Sigmoid colon (tissue), 7 donors: ENCODE results near the gene LRRC45. TPM values are rescaled to one million over a fixed set of nuclear protein-coding genes. Genes with fewer than 3 reads are reported as not detected.

Experiments used
- DNase-seq: peaks from one replicate; pipeline ENCODE4 v3.0.0-alpha.2; 2019
- H3K27ac ChIP-seq, 4 donors: fragments of 200-600 bp; sonication (generic); one replicate each; pipeline ENCODE4 v1.5.1; 2016 to 2019; ENCODE audit warnings: mild to moderate bottlenecking in 1 of 4
- H3K27me3 ChIP-seq, 3 donors: fragments of 200-600 bp; sonication (generic); one replicate each; pipeline ENCODE4 v1.5.1; 2019; ENCODE audit warnings: mild to moderate bottlenecking in 1 of 3
- H3K36me3 ChIP-seq, 4 donors: fragments of 200-600 bp; sonication (generic); one replicate each; pipeline ENCODE4 v1.5.1; 2016 to 2019
- H3K4me1 ChIP-seq, 4 donors: fragments of 200-600 bp; sonication (generic); one replicate each; pipeline ENCODE4 v1.5.1; 2017 to 2019
- H3K4me3 ChIP-seq, 4 donors: fragments of 200-600 bp; sonication (generic); one replicate each; pipeline ENCODE4 v1.5.1; 2017 to 2019; ENCODE audit warnings: mild to moderate bottlenecking in 2 of 4, moderate library complexity in 1 of 4
- H3K9me3 ChIP-seq, 4 donors: fragments of 200-600 bp in 3 of 4; sonication (generic) in 3 of 4; one replicate each; pipeline versions ENCODE4 v1.5.1 to v1.6.1; 2013 to 2019
- EP300 ChIP-seq, 4 donors: sonication (generic); formaldehyde crosslinking; IDR thresholded peaks; one replicate each; pipeline ENCODE4 v1.6.1; 2017; ENCODE audit warnings: antibody characterized with exemption in 4 of 4
- POLR2A ChIP-seq, 2 donors: fragments of 450-650 bp; IDR thresholded peaks; one replicate each; pipeline ENCODE4 v1.6.1; 2016; ENCODE audit warnings: antibody characterized with exemption in 2 of 2, mild to moderate bottlenecking in 2 of 2, moderate library complexity in 2 of 2
- POLR2AphosphoS5 ChIP-seq, 4 donors: sonication (generic); formaldehyde crosslinking; IDR thresholded peaks; one replicate each; pipeline ENCODE4 v1.6.1; 2017; ENCODE audit warnings: antibody characterized with exemption in 4 of 4
- WGBS, 2 donors: extraction: QIAGEN DNeasy Blood & Tissue Kit; methylation state at CpG; one replicate each; pipeline ENCODE4 v1.1.7; 2013; 5-methylcytosine and 5-hydroxymethylcytosine counted together
- intact Hi-C: fragments of 100-400 bp; cut with DNase I; formaldehyde crosslinking; loops from one replicate; pipeline ENCODE4 v1.15.1; 2023
- polyA plus RNA-seq, 3 donors: library from polyadenylated mRNA; stranded (reverse); fragments of 200-250 nt; gene quantifications; one replicate each; pipeline ENCODE4 v1.2.3, GENCODE V29; 2013
- total RNA-seq, 4 donors: library from RNA; depleted of rRNA; stranded (reverse); fragments of >200 nt; gene quantifications; one replicate each; pipeline ENCODE4 v1.1.0, GENCODE V29; 2016
- TF ChIP-seq, protein P1 (sequence below), 4 experiments: fragments of 450-650 bp in 3 of 4; fragments of 200-600 bp in 1 of 4; IDR thresholded peaks; one replicate each; pipeline ENCODE4 v1.5.1; 2016 to 2019; ENCODE audit warnings: antibody characterized with exemption in 4 of 4, mild to moderate bottlenecking in 3 of 4, moderate library complexity in 2 of 4
- donor health status: healthy with polysubstance abuse.
- donor health status: Bipolar disorder and iron deficiency.
- donor health status: healthy.

Gene LRRC45
- total and polyA plus RNA-seq, 7 donors: 5.3 to 28.6 (median 6.7) TPM

DNA sequence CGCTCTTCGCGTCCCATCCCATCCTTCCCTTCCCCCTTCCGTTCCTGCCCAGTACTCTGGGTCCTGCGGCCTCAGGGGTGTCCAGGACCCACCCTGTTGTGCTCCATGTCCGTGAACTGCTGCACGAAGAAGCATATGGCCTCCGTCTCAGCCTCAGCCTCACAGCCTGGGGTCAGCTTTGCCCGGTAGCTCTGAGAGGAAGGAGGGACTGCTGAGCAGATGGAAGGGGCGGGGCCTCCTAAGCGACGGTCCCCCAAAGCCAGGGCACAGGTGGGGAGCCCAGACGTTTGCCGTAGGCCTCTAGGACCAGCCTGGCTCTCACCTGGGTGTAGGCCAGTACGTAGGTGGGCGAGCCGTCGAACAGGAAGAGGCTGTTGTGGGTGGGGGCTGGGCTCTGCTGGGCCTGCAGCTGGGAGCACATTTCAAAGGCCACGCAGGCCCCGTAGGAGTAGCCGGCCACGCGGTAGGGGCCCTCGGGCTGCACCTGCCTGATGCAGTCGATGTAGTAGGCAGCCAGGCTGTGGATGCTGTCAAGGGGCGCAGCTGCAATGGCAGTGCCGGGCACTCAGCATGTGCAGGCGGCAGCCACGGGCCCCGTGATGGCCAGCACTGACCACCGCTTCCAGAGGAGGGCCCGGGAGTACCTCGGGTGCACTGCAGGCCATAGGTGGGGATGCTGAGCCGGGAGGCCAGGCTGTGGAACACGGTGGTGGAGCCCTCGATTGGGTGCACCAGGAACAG lies 57.1 kb downstream of the LRRC45 start:
- Histone ChIP-seq H3K27me3 (no peaks in the 10 kb centered on the region), H3K36me3 (peaks cover 44 to 70% (median 58%) of the 10 kb centered on the region in 4 donors), H3K27ac (no peak overlapping the region), H3K9me3 (no peaks in the 10 kb centered on the region), H3K4me3 (no peak overlapping the region), H3K4me1 (no peaks in the 10 kb centered on the region)
- no peak for DNase-seq
- intact Hi-C loops: no loop called here
- WGBS, 2 donors: 92 to 93% methylated on average over 36 of the region's 36 CpGs
- TF ChIP-seq POLR2A (IDR thresholded peaks at IDR 0.05): no peak
- TF ChIP-seq POLR2AphosphoS5 (IDR thresholded peaks at IDR 0.05): no peak
- TF ChIP-seq, protein P1, sequence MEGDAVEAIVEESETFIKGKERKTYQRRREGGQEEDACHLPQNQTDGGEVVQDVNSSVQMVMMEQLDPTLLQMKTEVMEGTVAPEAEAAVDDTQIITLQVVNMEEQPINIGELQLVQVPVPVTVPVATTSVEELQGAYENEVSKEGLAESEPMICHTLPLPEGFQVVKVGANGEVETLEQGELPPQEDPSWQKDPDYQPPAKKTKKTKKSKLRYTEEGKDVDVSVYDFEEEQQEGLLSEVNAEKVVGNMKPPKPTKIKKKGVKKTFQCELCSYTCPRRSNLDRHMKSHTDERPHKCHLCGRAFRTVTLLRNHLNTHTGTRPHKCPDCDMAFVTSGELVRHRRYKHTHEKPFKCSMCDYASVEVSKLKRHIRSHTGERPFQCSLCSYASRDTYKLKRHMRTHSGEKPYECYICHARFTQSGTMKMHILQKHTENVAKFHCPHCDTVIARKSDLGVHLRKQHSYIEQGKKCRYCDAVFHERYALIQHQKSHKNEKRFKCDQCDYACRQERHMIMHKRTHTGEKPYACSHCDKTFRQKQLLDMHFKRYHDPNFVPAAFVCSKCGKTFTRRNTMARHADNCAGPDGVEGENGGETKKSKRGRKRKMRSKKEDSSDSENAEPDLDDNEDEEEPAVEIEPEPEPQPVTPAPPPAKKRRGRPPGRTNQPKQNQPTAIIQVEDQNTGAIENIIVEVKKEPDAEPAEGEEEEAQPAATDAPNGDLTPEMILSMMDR (IDR thresholded peaks at IDR 0.05): no peak
- no peak for TF ChIP-seq EP300 (IDR thresholded peaks at IDR 0.05)

Other genes with a start within 250 kb of the LRRC45 start
- gene GCGR, start 219.2 kb upstream of the LRRC45 start, total RNA-seq: 1 to 10 TPM in 2 of 4 donors, under 1 TPM in 2; 0.27 to 1.4 (median 0.72) TPM
- under 1 TPM in 1 of 3 donors, not detected in 2; 0.96 TPM for gene GCGR, start 219.2 kb upstream of the LRRC45 start, polyA plus RNA-seq
- 100 to 1,000 TPM; 116 to 129 (median 122) TPM for gene MCRIP1, start 190.0 kb upstream of the LRRC45 start, total RNA-seq
- 10 to 100 TPM; 37.0 to 82.9 (median 78.0) TPM for gene MCRIP1, start 190.0 kb upstream of the LRRC45 start, polyA plus RNA-seq
- gene PPP1R27, start 188.3 kb upstream of the LRRC45 start, total RNA-seq: not detected
- gene PPP1R27, start 188.3 kb upstream of the LRRC45 start, polyA plus RNA-seq: under 1 TPM in 1 of 3 donors, not detected in 2; 0.50 TPM
- gene P4HB, start 162.8 kb upstream of the LRRC45 start, total RNA-seq: 100 to 1,000 TPM; 201 to 338 (median 268) TPM
- gene P4HB, start 162.8 kb upstream of the LRRC45 start, polyA plus RNA-seq: 100 to 1,000 TPM; 153 to 750 (median 227) TPM
- gene ARHGDIA, start 152.0 kb upstream of the LRRC45 start, total RNA-seq: 10 to 100 TPM; 67.0 to 99.5 (median 74.1) TPM
- gene ARHGDIA, start 152.0 kb upstream of the LRRC45 start, polyA plus RNA-seq: 100 to 1,000 TPM; 252 to 452 (median 385) TPM
- gene ALYREF, start 131.7 kb upstream of the LRRC45 start, total RNA-seq: 10 to 100 TPM; 39.2 to 44.0 (median 42.6) TPM
- 10 to 100 TPM; 30.6 to 91.4 (median 35.4) TPM for gene ALYREF, start 131.7 kb upstream of the LRRC45 start, polyA plus RNA-seq
- 100 to 1,000 TPM in 3 of 4 donors, 10 to 100 TPM in 1; 93.3 to 185 (median 158) TPM for gene ANAPC11, start 131.6 kb upstream of the LRRC45 start, total RNA-seq
- gene ANAPC11, start 131.6 kb upstream of the LRRC45 start, polyA plus RNA-seq: 100 to 1,000 TPM; 198 to 203 (median 202) TPM
- gene NPB, start 121.1 kb upstream of the LRRC45 start, total RNA-seq: 1 to 10 TPM in 1 of 4 donors, under 1 TPM in 2, not detected in 1; 0.27 to 1.8 (median 0.71) TPM
- under 1 TPM in 1 of 3 donors, not detected in 2; 0.87 TPM for gene NPB, start 121.1 kb upstream of the LRRC45 start, polyA plus RNA-seq
- gene PCYT2, start 111.9 kb upstream of the LRRC45 start, total RNA-seq: 10 to 100 TPM; 11.4 to 24.6 (median 19.3) TPM
- gene PCYT2, start 111.9 kb upstream of the LRRC45 start, polyA plus RNA-seq: 10 to 100 TPM; 21.6 to 86.4 (median 40.7) TPM
- 10 to 100 TPM; 11.4 to 31.6 (median 14.1) TPM for gene SIRT7, start 105.1 kb upstream of the LRRC45 start, total RNA-seq
- gene SIRT7, start 105.1 kb upstream of the LRRC45 start, polyA plus RNA-seq: 10 to 100 TPM; 28.8 to 62.2 (median 39.1) TPM
- 10 to 100 TPM; 16.4 to 21.9 (median 17.0) TPM for gene MAFG, start 95.6 kb upstream of the LRRC45 start, total RNA-seq
- gene MAFG, start 95.6 kb upstream of the LRRC45 start, polyA plus RNA-seq: 10 to 100 TPM in 1 of 3 donors, 1 to 10 TPM in 2; 8.8 to 21.9 (median 9.0) TPM
- gene PYCR1, start 86.0 kb upstream of the LRRC45 start, total RNA-seq: 1 to 10 TPM; 1.1 to 9.1 (median 2.8) TPM
- 10 to 100 TPM; 34.2 to 64.9 (median 49.7) TPM for gene PYCR1, start 86.0 kb upstream of the LRRC45 start, polyA plus RNA-seq
- gene MYADML2, start 76.1 kb upstream of the LRRC45 start, total RNA-seq: not detected
- not detected for gene MYADML2, start 76.1 kb upstream of the LRRC45 start, polyA plus RNA-seq
- not detected for gene NOTUM, start 62.1 kb upstream of the LRRC45 start, total RNA-seq
- gene NOTUM, start 62.1 kb upstream of the LRRC45 start, polyA plus RNA-seq: under 1 TPM in 1 of 3 donors, not detected in 2; 0.22 TPM
- 10 to 100 TPM in 3 of 4 donors, 1 to 10 TPM in 1; 9.3 to 27.7 (median 19.3) TPM for gene ASPSCR1, start 45.7 kb upstream of the LRRC45 start, total RNA-seq
- 10 to 100 TPM; 23.4 to 35.9 (median 25.8) TPM for gene ASPSCR1, start 45.7 kb upstream of the LRRC45 start, polyA plus RNA-seq
- gene CENPX, start 427 bp upstream of the LRRC45 start, total RNA-seq: 100 to 1,000 TPM in 3 of 4 donors, 10 to 100 TPM in 1; 78.4 to 164 (median 124) TPM
- gene CENPX, start 427 bp upstream of the LRRC45 start, polyA plus RNA-seq: 100 to 1,000 TPM; 249 to 273 (median 258) TPM
- 1 to 10 TPM in 3 of 4 donors, under 1 TPM in 1; 0.99 to 6.1 (median 2.8) TPM for gene RAC3, start 8.4 kb downstream of the LRRC45 start, total RNA-seq
- 10 to 100 TPM in 1 of 3 donors, 1 to 10 TPM in 1, under 1 TPM in 1; 0.60 to 11.8 (median 2.8) TPM for gene RAC3, start 8.4 kb downstream of the LRRC45 start, polyA plus RNA-seq
- gene DCXR, start 14.4 kb downstream of the LRRC45 start, total RNA-seq: 10 to 100 TPM; 44.3 to 94.8 (median 86.3) TPM
- 100 to 1,000 TPM; 130 to 163 (median 147) TPM for gene DCXR, start 14.4 kb downstream of the LRRC45 start, polyA plus RNA-seq
- 10 to 100 TPM; 31.7 to 37.4 (median 33.7) TPM for gene RFNG, start 28.5 kb downstream of the LRRC45 start, total RNA-seq
- gene RFNG, start 28.5 kb downstream of the LRRC45 start, polyA plus RNA-seq: 10 to 100 TPM; 13.6 to 38.6 (median 23.4) TPM
- gene GPS1, start 28.6 kb downstream of the LRRC45 start, total RNA-seq: 10 to 100 TPM; 64.6 to 75.4 (median 69.8) TPM
- gene GPS1, start 28.6 kb downstream of the LRRC45 start, polyA plus RNA-seq: 10 to 100 TPM; 67.3 to 83.6 (median 69.1) TPM
- gene DUS1L, start 42.5 kb downstream of the LRRC45 start, total RNA-seq: 10 to 100 TPM; 31.3 to 71.0 (median 54.2) TPM
- gene DUS1L, start 42.5 kb downstream of the LRRC45 start, polyA plus RNA-seq: 100 to 1,000 TPM in 1 of 3 donors, 10 to 100 TPM in 2; 68.5 to 119 (median 84.2) TPM
- gene FASN, start 74.9 kb downstream of the LRRC45 start, total RNA-seq: 10 to 100 TPM; 12.7 to 44.2 (median 19.0) TPM
- 100 to 1,000 TPM in 1 of 3 donors, 10 to 100 TPM in 2; 14.4 to 152 (median 15.3) TPM for gene FASN, start 74.9 kb downstream of the LRRC45 start, polyA plus RNA-seq
- 10 to 100 TPM; 13.3 to 34.1 (median 20.8) TPM for gene CCDC57, start 189.5 kb downstream of the LRRC45 start, total RNA-seq
- gene CCDC57, start 189.5 kb downstream of the LRRC45 start, polyA plus RNA-seq: 10 to 100 TPM; 17.4 to 47.8 (median 25.4) TPM
- gene SLC16A3, start 205.7 kb downstream of the LRRC45 start, total RNA-seq: 10 to 100 TPM in 3 of 4 donors, 1 to 10 TPM in 1; 9.6 to 19.7 (median 11.6) TPM
- 100 to 1,000 TPM in 1 of 3 donors, 10 to 100 TPM in 2; 10.8 to 140 (median 37.9) TPM for gene SLC16A3, start 205.7 kb downstream of the LRRC45 start, polyA plus RNA-seq